HepG2 (cell line): ENCODE results near the gene MYCBPAP. TPM values are rescaled to one million over a fixed set of nuclear protein-coding genes. Genes with fewer than 3 reads are reported as not detected.

Experiments
- ATAC-seq: fragments of 200-7000 bp; cut with Tn5 transposase; 3 replicates; pipeline ENCODE4 v1.9.1; 2020; ENCODE audit warnings: mild to moderate bottlenecking, moderate library complexity
- BruUV-seq: library from RNA; stranded (reverse); fragments of 400-500 nt; replicated peaks from 2 replicates; lab custom pipeline; 2021; lab: Mats Ljungman, UMichigan
- CTCF ChIA-PET: fragments of 300-600 bp; formaldehyde crosslinking; extraction: SDS; loops from one replicate; lab custom pipeline; 2021; ENCODE audit warnings: low total read pairs, inconsistent platforms, low intra/inter-chr PET ratio; lab: Yijun Ruan, JAX
- POLR2A ChIA-PET: fragments of 350-600 bp; sonication (Branson Sonifier 250); formaldehyde crosslinking; loops from one replicate; lab custom pipeline; 2020; ENCODE audit warnings: antibody characterized with exemption, inconsistent platforms; lab: Yijun Ruan, JAX
- DNase-seq: peaks from one replicate; pipeline ENCODE4 v3.0.0-alpha.2; 2015; ENCODE audit warnings: low spot score
- FAIRE-seq: peaks from 3 replicates; lab custom pipeline; 2011; peaks lifted over from hg19 to GRCh38; lab: Jason Lieb, UNC
- H2AFZ ChIP-seq: one replicate; pipeline ENCODE4 v1.6.1; 2011; ENCODE audit warnings: low read length, inconsistent platforms
- H3K27ac ChIP-seq: fragments of 300-600 bp; 3 replicates; pipeline ENCODE4 v1.8.0; 2011; ENCODE audit warnings: mixed run types, mild to moderate bottlenecking, mixed read lengths, low read length, inconsistent platforms; ENCODE audit not compliant: insufficient read depth; ENCODE audit errors: extremely low read length
- H3K27me3 ChIP-seq, 2 experiments: fragments of 200-600 bp in 1 of 2; 2 replicates in 1 of 2; 3 replicates in 1 of 2; pipeline versions ENCODE4 v1.6.0 to v1.8.0; 2011; ENCODE audit warnings: low read length in 2 of 2, mild to moderate bottlenecking in 2 of 2, moderate library complexity in 2 of 2, inconsistent platforms in 1 of 2; ENCODE audit not compliant: insufficient read depth in 2 of 2, control insufficient read depth in 1 of 2
- H3K36me3 ChIP-seq, 2 experiments: fragments of 200-600 bp in 1 of 2; replicated peaks in 1 of 2; 2 replicates in 1 of 2; 3 replicates in 1 of 2; pipeline versions ENCODE4 v1.5.1 to v1.8.0; 2011; ENCODE audit warnings: low read length in 2 of 2, inconsistent platforms in 1 of 2; ENCODE audit not compliant: insufficient read depth in 2 of 2, control insufficient read depth in 1 of 2
- H3K4me1 ChIP-seq: 2 replicates; pipeline ENCODE4 v1.5.1; 2012; ENCODE audit warnings: low read length, inconsistent platforms; ENCODE audit not compliant: insufficient read depth
- H3K4me2 ChIP-seq: 2 replicates; pipeline ENCODE4 v1.6.0; 2011; ENCODE audit warnings: low read depth, low read length, inconsistent platforms
- H3K4me3 ChIP-seq, 3 experiments: fragments of 200-600 bp in 1 of 3; sonication (generic), shearing (Covaris generic) in 1 of 3; replicated peaks in 1 of 3; 2 replicates each; pipeline ENCODE4 v1.5.1; 2011 to 2016; ENCODE audit warnings: low read length in 3 of 3, inconsistent platforms in 2 of 3, low read depth in 2 of 3, mild to moderate bottlenecking in 2 of 3, control low read depth in 1 of 3, mixed read lengths in 1 of 3; ENCODE audit not compliant: insufficient read depth in 1 of 3
- H3K79me2 ChIP-seq: one replicate; pipeline ENCODE4 v1.6.1; 2011; ENCODE audit warnings: low read length, inconsistent platforms; ENCODE audit not compliant: insufficient read depth
- H3K9ac ChIP-seq: 2 replicates; pipeline ENCODE4 v1.6.0; 2011; ENCODE audit warnings: mild to moderate bottlenecking, low read depth, low read length, inconsistent platforms; ENCODE audit not compliant: insufficient read depth
- H3K9me3 ChIP-seq: 2 replicates; pipeline ENCODE4 v1.5.1; 2012; ENCODE audit warnings: mild to moderate bottlenecking, low read length
- H4K20me1 ChIP-seq: 2 replicates; pipeline ENCODE4 v1.6.0; 2011; ENCODE audit warnings: inconsistent platforms, mild to moderate bottlenecking, low read length, moderate library complexity; ENCODE audit not compliant: insufficient read depth
- CEBPB ChIP-seq: IDR thresholded peaks from 2 replicates; pipeline ENCODE4 v1.6.1; 2011; ENCODE audit warnings: low read depth, low read length, improper control_type of control experiment, borderline replicate concordance
- FOXP1 ChIP-seq, 2 experiments: fragments of 450-650 bp in 1 of 2; IDR thresholded peaks; 2 replicates each; pipeline ENCODE4 v1.6.1; 2017 to 2018; ENCODE audit warnings: antibody characterized with exemption in 1 of 2
- HDAC1 ChIP-seq: sonication (generic); formaldehyde crosslinking; IDR thresholded peaks from 2 replicates; pipeline ENCODE4 v1.5.1; 2020; ENCODE audit warnings: mild to moderate bottlenecking, missing genetic modification reagents
- HDAC2 ChIP-seq: sonication (generic); formaldehyde crosslinking; IDR thresholded peaks from 2 replicates; pipeline ENCODE4 v1.4.0; 2020; ENCODE audit warnings: missing genetic modification reagents
- HNF4A ChIP-seq: sonication (generic); formaldehyde crosslinking; IDR thresholded peaks from 2 replicates; pipeline ENCODE4 v1.4.0; 2020; ENCODE audit warnings: missing genetic modification reagents
- HOMEZ ChIP-seq: IDR thresholded peaks from 2 replicates; pipeline ENCODE4 v1.6.1; 2016; ENCODE audit warnings: low read depth
- KDM4B ChIP-seq: sonication (generic); formaldehyde crosslinking; IDR thresholded peaks from 2 replicates; pipeline ENCODE4 v1.4.0; 2020; ENCODE audit warnings: missing genetic modification reagents
- KMT2B ChIP-seq: IDR thresholded peaks from 2 replicates; pipeline ENCODE4 v1.6.1; 2016; ENCODE audit warnings: missing genetic modification reagents, missing compliant biosample characterization
- MYNN ChIP-seq: sonication (generic); formaldehyde crosslinking; IDR thresholded peaks from 2 replicates; pipeline ENCODE4 v1.4.0; 2020; ENCODE audit warnings: mild to moderate bottlenecking, low read depth, missing genetic modification reagents
- NCOA1 ChIP-seq: sonication (generic); formaldehyde crosslinking; IDR thresholded peaks from 2 replicates; pipeline ENCODE4 v1.9.0; 2021; ENCODE audit warnings: missing genetic modification reagents
- NONO ChIP-seq, 2 experiments: fragments of 450-650 bp in 1 of 2; sonication (generic) in 1 of 2; formaldehyde crosslinking in 1 of 2; IDR thresholded peaks in 1 of 2; conservative IDR thresholded peaks in 1 of 2; 2 replicates each; pipeline versions ENCODE4 v1.6.1 to v1.8.0; 2017 to 2022; ENCODE audit warnings: mild to moderate bottlenecking in 1 of 2, missing genetic modification reagents in 1 of 2, moderate library complexity in 1 of 2
- SOX6 ChIP-seq, 2 experiments: fragments of 450-650 bp in 1 of 2; sonication (generic) in 1 of 2; formaldehyde crosslinking in 1 of 2; IDR thresholded peaks; 2 replicates each; pipeline versions ENCODE4 v1.4.0 to v1.6.1; 2017 to 2020; ENCODE audit warnings: antibody characterized with exemption in 1 of 2, mild to moderate bottlenecking in 1 of 2, missing genetic modification reagents in 1 of 2
- ZBTB26 ChIP-seq: IDR thresholded peaks from 2 replicates; pipeline ENCODE4 v1.6.1; 2016; ENCODE audit warnings: missing compliant biosample characterization, missing genetic modification reagents, borderline replicate concordance
- ZNF225 ChIP-seq: sonication (generic); formaldehyde crosslinking; IDR thresholded peaks from 2 replicates; pipeline ENCODE4 v1.4.0; 2020; ENCODE audit warnings: mild to moderate bottlenecking, missing genetic modification reagents
- ZNF292 ChIP-seq: sonication (generic); formaldehyde crosslinking; IDR thresholded peaks from 2 replicates; pipeline ENCODE4 v1.8.1; 2022; ENCODE audit warnings: mild to moderate bottlenecking, low read depth, missing genetic modification reagents, borderline replicate concordance
- ZNF3 ChIP-seq: IDR thresholded peaks from 2 replicates; pipeline ENCODE4 v1.7.0; 2017; ENCODE audit warnings: inconsistent platforms
- ZNF556 ChIP-seq: sonication (generic); formaldehyde crosslinking; IDR thresholded peaks from 2 replicates; pipeline ENCODE4 v1.4.0; 2020; ENCODE audit warnings: mild to moderate bottlenecking, missing genetic modification reagents, borderline replicate concordance
- ZNF83 ChIP-seq: sonication (generic); formaldehyde crosslinking; IDR thresholded peaks from 2 replicates; pipeline ENCODE4 v1.4.0; 2020; ENCODE audit warnings: missing genetic modification reagents, mild to moderate bottlenecking, borderline replicate concordance
- WGBS: methylation state at CpG from one replicate; pipeline ENCODE4 v1.1.6; 2017; ENCODE audit warnings: low lambda C conversion rate; 5-methylcytosine and 5-hydroxymethylcytosine counted together
- in situ Hi-C: cut with HindIII; loops from 2 replicates; pipeline ENCODE4 v1.10.0; 2017; ENCODE audit warnings: low pct_unique_long_range_greater_than_20kb; ENCODE audit not compliant: extremely low pct_ligation_motif_present
- intact Hi-C: fragments of 100-400 bp; cut with micrococcal nuclease; formaldehyde crosslinking; loops from one replicate; pipeline ENCODE4 v1.10.0; 2022; ENCODE audit not compliant: unreplicated experiment
- polyA plus RNA-seq, 8 experiments: library from polyadenylated mRNA; depleted of rRNA in 3 of 8; stranded (reverse) in 7 of 8; unstranded in 1 of 8; fragments of >200 nt; fragmentation: Illumina TruSeq in 4 of 8; extraction: Trizol in 4 of 8; gene quantifications; 2 replicates each; pipeline versions ENCODE4 v1.2.1 to v1.2.3, GENCODE V29; 2011 to 2016; ENCODE audit warnings: low read depth in 4 of 8, missing spikeins in 1 of 8, mixed read lengths in 1 of 8; ENCODE audit not compliant: insufficient read depth in 1 of 8
- total RNA-seq, 5 experiments: library from RNA; depleted of rRNA; stranded (reverse); fragments of >200 nt; fragmentation: Illumina TruSeq; extraction: Trizol; gene quantifications; 2 replicates each; pipeline ENCODE4 v1.2.3, GENCODE V29; 2016; ENCODE audit warnings: low read depth in 1 of 5
- TF ChIP-seq, protein P1 (sequence below): sonication (generic); formaldehyde crosslinking; conservative IDR thresholded peaks from 2 replicates; pipeline ENCODE4 v1.4.0; 2020; ENCODE audit warnings: missing genetic modification reagents

MYCBPAP gene
- total and polyA plus RNA-seq, 2 of the 13 experiments (the other 11 are each of a cell fraction or from before 2014, with no cell fraction given) = 0.22 to 0.24 TPM

- DNase-seq (peak; percentile 60), ATAC-seq (no peak), FAIRE-seq (no peak)
- H3K27me3 ChIP-seq = peaks cover 0 to 8% of the 10 kb centered on the region in 2 experiments; a peak in 1 of 5 replicates
- POLR2A ChIA-PET = interaction anchor here (0.5 to 1.8 kb wide), 3 partner anchors 11 to 124 kb away, joined by 3 to 4 read pairs (median 3); no protein-coding TSS in a partner anchor
- H3K9ac ChIP-seq = no peak overlapping the region
- peaks cover 62% of the 10 kb centered on the region for H3K4me1 ChIP-seq
- in situ Hi-C loops = no loop called here
- H3K79me2 ChIP-seq = no peaks in the 10 kb centered on the region
- H3K4me2 ChIP-seq = no peak overlapping the region
- no peaks in the 10 kb centered on the region for H3K9me3 ChIP-seq
- intact Hi-C loops = no loop called here
- WGBS = 23% methylated on average over 6 of the region's 6 CpGs
- no peak overlapping the region for H2AFZ ChIP-seq
- CTCF ChIA-PET = no interaction called here
- no peak overlapping the region for H3K27ac ChIP-seq
- no TSS peak for BruUV-seq
- H4K20me1 ChIP-seq = no peaks in the 10 kb centered on the region
- no peaks in the 10 kb centered on the region for H3K36me3 ChIP-seq
- no peak overlapping the region for H3K4me3 ChIP-seq
- TF ChIP-seq HDAC1 (CRISPR knock-in tag) (no peak), ZNF3 (CRISPR knock-in tag) (0 out of 2 replicates have a peak, but pooled peaks have one; percentile 38), ZNF556 (CRISPR knock-in tag) (no peak), FOXP1 (IDR thresholded peaks at IDR 0.05) (no peak), FOXP1 (CRISPR knock-in tag; IDR thresholded peaks at IDR 0.05) (no peak), HOMEZ (no peak), ZNF292 (0 out of 2 replicates have a peak, but pooled peaks have one; percentile 3), HDAC2 (CRISPR knock-in tag) (0 out of 2 replicates have a peak, but pooled peaks have one; percentile 0), MYNN (CRISPR knock-in tag) (no peak), KMT2B (CRISPR knock-in tag) (no peak), SOX6 (IDR thresholded peaks at IDR 0.05) (no peak), SOX6 (CRISPR knock-in tag; IDR thresholded peaks at IDR 0.05) (0 out of 2 replicates have a peak, but pooled peaks have one; percentile 21), KDM4B (CRISPR knock-in tag) (no peak), ZNF225 (CRISPR knock-in tag) (0 out of 2 replicates have a peak, but pooled peaks have one; percentile 31), NCOA1 (CRISPR knock-in tag) (no peak), CEBPB (peak; percentile 60; the same call in 1 of the 2 replicates), NONO (IDR thresholded peaks at IDR 0.05) (no peak), NONO (CRISPR knock-in tag; conservative IDR thresholded peaks at IDR 0.05) (no peak), ZNF83 (no peak), HNF4A (CRISPR knock-in tag) (peak; percentile 61), ZBTB26 (CRISPR knock-in tag) (no peak)
- TF ChIP-seq, protein P1, sequence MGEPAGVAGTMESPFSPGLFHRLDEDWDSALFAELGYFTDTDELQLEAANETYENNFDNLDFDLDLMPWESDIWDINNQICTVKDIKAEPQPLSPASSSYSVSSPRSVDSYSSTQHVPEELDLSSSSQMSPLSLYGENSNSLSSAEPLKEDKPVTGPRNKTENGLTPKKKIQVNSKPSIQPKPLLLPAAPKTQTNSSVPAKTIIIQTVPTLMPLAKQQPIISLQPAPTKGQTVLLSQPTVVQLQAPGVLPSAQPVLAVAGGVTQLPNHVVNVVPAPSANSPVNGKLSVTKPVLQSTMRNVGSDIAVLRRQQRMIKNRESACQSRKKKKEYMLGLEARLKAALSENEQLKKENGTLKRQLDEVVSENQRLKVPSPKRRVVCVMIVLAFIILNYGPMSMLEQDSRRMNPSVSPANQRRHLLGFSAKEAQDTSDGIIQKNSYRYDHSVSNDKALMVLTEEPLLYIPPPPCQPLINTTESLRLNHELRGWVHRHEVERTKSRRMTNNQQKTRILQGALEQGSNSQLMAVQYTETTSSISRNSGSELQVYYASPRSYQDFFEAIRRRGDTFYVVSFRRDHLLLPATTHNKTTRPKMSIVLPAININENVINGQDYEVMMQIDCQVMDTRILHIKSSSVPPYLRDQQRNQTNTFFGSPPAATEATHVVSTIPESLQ (CRISPR knock-in tag) = no peak
Observed at GRCh38 chr17:50514936-50515702, 6.9 kb downstream of the MYCBPAP start.
